GM18861 (cell line): ENCODE data around the gene CDC42SE2.

Experiments
- ATAC-seq: cut with Tn5 transposase; IDR thresholded peaks from one replicate; pipeline ENCODE4 v1.9.1; 2021; ENCODE audit not compliant: unreplicated experiment

Gene CDC42SE2, protein sequence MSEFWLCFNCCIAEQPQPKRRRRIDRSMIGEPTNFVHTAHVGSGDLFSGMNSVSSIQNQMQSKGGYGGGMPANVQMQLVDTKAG

GRCh38 chr5:131263648-131264450, at the start of gene CDC42SE2:
Gene CDC42SE2, plus strand, starts transcription at chr5:131264053. Its CDS starts 95,441 bp downstream, at chr5:131359494.
- ATAC-seq, result peak; percentile 65

DNA sequence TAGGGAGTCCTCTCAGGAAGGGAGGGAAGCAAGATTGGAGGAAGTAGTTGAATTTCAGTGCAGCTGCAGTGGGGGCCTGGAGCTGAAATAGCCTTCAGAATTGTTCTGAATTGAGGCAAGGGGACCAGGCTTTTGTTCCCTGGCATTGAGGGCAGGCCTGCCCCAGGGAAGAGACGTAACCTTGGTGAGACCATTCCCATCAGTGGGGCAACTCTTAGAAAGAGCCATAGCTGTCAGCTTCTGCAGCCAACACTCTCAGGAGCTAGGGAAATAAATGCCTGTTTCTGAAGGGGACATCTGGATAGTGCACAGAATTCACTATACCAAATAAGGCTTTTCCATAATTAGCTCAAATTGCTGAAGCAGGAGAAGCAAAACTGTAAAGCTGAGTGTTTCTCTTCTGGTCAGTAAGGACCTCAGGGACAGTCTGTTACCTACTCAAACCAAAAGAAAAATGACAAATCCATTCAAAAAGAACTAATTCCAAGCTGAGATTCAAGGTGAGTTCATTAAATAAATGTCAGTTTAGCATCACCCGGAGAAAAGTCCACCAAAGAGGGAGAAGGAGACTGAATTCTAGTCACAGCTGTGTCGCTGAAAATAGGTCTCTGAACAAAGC, 49.1 kb upstream of the CDC42SE2 start:
- ATAC-seq, result no peak

GRCh38 chr5:131217791-131218190, 46.1 kb upstream of the CDC42SE2 start:
- ATAC-seq, result no peak

DNA sequence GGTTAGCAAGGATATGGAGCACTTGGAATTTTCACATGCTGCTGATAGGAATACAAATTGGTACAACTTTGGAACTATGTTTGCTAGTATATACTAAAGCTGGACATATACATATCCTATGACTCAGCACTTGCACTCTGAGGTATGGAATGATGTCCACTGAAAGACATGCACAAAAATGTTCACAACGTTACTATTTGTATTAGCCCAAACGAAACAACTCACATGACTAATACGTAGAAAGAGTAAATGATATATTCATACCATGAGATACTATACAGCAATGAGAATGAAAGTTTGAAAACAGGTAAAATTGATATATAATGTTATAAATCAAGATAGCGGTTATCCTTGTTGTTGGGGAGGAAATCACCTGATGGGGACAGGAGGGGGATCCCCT, 45.5 kb upstream of the CDC42SE2 start:
- ATAC-seq, result peak; percentile 63

DNA sequence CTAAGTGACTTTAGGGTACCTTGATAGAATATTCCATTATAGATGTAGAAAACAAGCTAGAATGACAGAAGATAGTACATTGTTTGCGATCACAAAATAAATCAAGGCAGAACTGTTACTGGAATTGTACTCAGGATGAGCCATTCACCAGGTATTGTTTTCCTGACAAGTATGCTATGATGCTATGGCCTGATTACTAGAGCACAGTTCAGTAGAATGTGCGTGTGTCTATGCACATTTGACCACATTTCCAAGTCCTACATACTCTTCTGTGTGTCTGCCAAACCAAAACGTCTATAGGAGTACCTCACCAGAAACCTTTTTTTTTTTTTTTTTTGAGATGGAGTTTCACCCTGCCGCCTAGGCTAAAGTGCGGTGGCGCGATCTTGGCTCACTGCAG, 43.3 kb upstream of the CDC42SE2 start:
- ATAC-seq, result no peak

GRCh38 chr5:131221008-131221703, 42.7 kb upstream of the CDC42SE2 start:
- no peak for ATAC-seq

- no peak for ATAC-seq
Measured at GRCh38 chr5:131221888-131222287, 42.0 kb upstream of the CDC42SE2 start.

- ATAC-seq, result no peak
Measured at GRCh38 chr5:131222731-131223130, 41.1 kb upstream of the CDC42SE2 start.

- no peak for ATAC-seq
Measured at GRCh38 chr5:131223751-131224386, 40.0 kb upstream of the CDC42SE2 start.

DNA sequence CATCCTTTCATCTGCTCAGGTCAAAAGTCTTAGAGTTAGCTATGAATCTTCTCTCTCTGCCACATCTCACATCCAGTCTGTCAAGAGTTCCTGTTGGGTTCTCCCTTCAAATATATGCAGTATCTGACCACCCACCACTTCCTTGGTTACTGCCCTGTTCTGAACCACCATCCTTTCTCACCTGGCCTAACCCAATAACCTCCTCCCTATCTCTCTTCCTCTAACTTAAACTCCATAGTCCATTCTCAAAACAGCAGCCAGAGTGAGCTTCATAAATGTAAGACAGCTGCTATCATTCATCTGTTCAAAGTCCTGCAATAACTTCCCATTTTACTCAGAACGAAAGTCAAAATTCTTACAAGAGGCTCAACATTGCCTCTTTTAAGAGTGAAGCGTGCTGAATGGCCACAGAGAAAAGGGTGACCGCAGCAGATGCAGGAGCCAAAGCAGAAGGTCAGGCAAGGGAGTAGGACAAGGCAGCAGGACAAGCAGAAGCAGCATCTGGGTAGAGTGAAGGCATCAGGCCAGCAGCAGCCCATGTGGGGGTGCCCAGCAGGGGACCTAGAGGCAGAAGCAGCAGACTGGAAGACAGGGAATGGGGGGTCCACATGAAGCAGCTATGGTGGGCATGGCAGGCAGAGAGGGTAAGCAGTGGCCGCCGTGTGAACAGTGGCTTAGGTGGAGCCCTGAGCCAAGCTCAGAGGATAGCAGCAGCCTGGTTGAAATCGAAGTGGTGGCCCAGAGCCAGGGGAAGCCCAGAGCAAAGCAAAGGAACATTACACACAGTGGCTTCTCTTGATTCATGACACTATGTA, 39.3 kb upstream of the CDC42SE2 start:
- ATAC-seq, result peak; percentile 83

- no peak for ATAC-seq
Measured at GRCh38 chr5:131225282-131225974, 38.4 kb upstream of the CDC42SE2 start.

GRCh38 chr5:131226899-131227298, 37.0 kb upstream of the CDC42SE2 start:
- no peak for ATAC-seq

DNA sequence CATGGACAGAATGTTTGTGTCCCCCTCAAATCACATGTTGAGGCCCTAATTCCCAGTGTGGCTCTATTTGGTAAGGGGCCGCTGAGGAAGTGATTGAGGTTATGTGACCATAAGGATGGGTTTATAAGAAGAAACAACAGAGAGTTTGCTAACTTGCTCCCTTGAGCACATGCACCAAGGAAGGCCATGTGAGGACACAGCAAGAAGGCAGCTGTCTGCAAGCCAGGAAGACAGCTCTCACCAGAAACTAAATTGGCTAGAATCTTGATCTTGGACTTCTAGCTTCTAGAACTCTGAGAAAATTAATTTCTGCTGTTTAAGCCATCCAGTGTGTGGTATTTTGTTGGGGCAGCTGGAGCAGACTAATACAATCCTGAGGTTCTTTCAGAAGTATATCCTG, 35.2 kb upstream of the CDC42SE2 start:
- no peak for ATAC-seq

DNA sequence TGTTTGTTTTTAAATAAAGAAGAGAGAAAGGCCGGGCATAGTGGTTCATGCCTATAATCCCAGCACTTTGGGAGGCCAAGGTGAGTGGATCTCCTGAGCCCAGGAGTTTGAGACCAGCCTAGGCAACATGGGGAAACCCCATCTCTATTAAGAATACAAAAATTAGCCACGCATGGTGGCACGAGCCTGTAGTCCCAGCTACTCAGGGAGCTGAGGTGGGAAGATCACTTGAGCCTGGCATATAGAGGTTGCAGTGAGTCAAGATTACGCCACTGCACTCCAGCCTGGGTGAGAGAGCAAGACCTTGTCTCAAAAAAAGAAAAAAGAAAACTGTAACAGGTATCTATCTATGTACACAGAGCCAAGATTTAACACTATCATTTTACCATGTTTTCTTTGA, 34.2 kb upstream of the CDC42SE2 start:
- ATAC-seq, result no peak

DNA sequence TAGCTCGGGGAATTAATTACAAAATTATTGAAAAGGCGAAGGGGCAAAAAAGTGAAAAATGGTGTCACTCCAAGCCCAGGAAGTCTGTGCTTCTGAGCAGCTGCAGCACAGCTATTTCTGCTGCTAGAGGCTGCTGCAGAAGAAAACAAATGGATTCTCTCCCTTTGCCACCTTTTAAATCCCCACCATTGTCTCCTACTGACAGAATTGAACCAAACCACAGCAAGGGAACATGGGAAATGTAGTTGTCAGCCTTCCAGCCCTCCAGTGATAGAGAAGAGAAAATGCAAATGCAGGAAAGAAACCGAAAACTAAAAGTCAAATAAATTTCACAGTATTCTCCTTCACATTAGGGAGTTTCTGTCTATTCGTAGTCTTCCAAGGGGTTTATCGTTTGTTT, 33.4 kb upstream of the CDC42SE2 start:
- no peak for ATAC-seq

GRCh38 chr5:131239686-131240085, 24.2 kb upstream of the CDC42SE2 start:
- no peak for ATAC-seq

DNA sequence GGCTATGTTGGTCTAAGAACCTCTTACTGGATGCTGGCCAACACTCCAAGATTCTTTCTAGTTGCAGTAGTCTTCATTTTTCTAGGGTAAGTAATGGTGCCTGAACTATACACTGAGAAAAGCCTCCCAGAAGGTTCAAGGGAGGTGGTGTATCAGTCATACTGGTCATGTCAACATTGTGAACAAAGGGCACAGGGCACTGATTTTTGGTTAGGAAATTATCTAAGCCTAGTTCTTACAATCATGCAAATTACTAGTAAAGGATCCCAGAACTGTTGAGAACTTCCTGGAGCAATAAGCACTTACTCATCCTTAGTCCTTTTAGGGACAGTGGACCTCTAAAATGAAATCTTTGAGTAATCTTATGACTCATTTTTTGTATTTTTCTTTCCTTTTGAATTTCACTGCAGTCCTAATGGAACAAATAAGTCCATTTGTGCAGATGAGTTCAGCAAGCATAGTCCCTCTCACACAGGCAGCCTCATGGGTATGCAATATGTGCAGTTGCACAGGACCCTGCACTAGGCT, 21.1 kb upstream of the CDC42SE2 start:
- no peak for ATAC-seq

DNA sequence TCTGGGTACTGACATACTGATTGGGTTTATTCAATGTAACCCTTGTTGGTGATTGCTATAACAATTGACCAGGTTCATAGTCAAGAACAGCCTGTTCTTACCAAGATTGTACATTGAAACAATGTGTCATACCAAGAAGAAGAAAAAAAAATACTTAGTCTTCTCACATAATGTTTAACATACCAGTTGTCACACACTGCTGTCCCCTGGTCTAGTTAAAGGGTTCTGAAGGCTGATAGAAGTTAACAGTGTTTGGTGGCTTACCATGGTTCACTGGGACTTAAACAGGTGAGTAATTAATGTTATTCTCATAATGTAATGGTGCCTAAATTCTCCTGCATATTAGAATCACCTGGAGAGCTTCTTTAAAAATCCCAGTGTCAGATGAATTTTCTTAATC, 18.5 kb upstream of the CDC42SE2 start:
- ATAC-seq, result peak; percentile 71

GRCh38 chr5:131245948-131246347, 17.9 kb upstream of the CDC42SE2 start:
- ATAC-seq, result no peak

- no peak for ATAC-seq
Measured at GRCh38 chr5:131246504-131246903, 17.3 kb upstream of the CDC42SE2 start.
